GM21367 (cell line): ENCODE measurements around the gene TFDP3.

ENCODE experiments used
- ATAC-seq: cut with Tn5 transposase; IDR thresholded peaks from one replicate; pipeline ENCODE4 v1.9.1; 2021; ENCODE audit not compliant: unreplicated experiment

TFDP3 gene, protein sequence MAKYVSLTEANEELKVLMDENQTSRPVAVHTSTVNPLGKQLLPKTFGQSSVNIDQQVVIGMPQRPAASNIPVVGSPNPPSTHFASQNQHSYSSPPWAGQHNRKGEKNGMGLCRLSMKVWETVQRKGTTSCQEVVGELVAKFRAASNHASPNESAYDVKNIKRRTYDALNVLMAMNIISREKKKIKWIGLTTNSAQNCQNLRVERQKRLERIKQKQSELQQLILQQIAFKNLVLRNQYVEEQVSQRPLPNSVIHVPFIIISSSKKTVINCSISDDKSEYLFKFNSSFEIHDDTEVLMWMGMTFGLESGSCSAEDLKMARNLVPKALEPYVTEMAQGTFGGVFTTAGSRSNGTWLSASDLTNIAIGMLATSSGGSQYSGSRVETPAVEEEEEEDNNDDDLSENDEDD

GRCh38 chrX:133218329-133218728, at the start of gene TFDP3:
TSS of gene TFDP3 (minus strand) at chrX:133218354. CDS start at chrX:133218259, 95 bp downstream.
- ATAC-seq: no peak

GRCh38 chrX:133267621-133268020, 49.5 kb upstream of the TFDP3 start:
- no peak for ATAC-seq

DNA sequence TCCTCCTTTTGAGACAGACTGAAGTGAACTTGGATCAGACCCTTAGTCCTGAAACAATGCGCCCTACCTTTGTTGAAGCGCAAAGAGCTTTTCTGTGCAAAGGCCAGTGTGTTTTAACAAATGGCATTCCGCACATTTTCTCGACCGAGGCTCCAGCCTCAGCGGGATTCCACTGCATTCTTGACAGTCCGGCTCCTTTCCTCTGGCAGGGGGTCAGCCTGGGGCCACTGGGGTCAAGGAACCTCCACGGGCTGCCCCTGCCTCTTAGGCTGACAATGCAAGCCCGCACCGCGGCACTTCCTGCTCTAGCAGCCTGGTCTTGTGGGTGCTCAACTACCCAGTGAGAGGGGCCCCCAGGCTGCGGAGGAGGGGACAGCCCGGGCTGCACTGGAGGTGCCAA, 47.2 kb upstream of the TFDP3 start:
- ATAC-seq: no peak

GRCh38 chrX:133258481-133258880, 40.3 kb upstream of the TFDP3 start:
- no peak for ATAC-seq

DNA sequence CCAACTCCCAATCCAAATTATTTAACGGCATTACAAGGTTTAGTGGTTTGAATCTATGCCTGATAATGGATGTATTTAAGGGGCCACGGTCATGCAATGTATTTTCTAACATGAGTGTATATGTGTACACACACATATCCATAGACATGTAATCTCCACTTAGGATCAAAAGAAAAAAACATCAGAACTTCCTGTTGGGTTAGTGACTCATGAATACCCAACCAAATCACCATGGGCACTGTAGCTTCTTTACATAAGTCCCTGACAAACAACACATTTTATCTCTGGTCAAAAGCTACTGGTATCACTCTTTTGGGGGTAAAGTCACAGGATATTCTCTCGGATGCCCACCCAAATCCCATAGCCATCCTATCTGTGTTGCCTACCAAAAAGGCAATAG, 36.5 kb upstream of the TFDP3 start:
- ATAC-seq: no peak

DNA sequence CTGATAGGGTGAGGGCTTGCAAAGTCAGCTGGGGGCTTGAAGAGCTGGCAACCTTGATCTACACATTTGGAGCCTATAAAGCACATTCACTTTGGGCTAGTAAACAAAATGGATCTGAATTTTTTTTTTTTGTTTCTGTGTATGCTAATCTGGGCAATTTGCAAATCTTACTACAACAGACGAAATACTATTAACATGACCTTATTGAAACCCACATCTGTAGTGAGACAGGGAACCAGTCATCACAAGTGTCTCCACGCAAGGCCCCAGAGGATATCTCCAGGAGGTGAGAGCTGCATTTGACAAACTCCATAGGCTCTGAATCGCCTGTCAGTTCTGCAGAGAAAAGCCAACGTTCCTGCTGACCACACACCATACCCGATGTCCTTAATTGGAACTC, 33.0 kb upstream of the TFDP3 start:
- no peak for ATAC-seq

DNA sequence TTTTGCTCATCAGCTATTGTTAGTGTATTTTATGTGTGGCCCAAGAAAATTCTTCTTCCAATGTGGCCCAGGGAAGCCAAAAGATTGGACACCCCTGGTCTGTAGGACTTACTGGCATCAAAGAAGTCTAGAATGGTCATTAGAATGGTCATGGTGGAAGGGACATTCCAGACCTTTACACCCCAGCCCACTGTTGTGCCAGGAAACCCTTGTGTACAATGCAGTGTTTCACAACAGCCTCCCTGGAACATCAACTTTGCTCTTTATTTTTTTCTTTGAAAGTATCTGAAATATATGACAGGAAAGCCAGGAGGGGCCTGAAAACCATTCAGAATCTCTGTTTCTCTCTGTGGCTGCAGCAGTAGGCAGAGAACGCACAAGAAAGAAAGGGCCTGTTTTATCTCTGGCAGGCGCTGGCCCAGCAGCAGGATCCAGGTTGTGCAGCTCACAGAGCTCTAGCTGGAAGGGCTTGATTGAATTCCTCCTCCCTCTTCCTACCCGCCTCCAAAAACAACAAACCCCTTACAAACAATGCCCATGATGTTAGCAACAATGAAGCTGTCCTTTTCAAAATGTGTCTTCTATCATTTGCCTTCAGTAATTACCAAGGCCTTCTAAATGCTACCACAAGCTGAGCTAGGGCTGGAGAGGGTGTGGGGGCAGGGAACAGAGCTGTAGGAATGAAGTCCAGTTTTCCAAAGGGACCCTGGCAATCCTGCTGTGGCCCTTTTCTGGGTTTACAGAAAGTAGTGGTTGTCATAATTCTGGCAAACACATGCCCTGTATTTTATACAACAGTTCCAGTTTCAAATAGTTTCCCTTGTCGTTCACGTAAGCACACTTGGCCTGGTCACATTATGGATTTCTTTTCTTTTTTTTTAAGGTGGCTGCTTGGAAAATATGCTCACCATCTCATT, 32.3 kb upstream of the TFDP3 start:
- ATAC-seq: no peak

DNA sequence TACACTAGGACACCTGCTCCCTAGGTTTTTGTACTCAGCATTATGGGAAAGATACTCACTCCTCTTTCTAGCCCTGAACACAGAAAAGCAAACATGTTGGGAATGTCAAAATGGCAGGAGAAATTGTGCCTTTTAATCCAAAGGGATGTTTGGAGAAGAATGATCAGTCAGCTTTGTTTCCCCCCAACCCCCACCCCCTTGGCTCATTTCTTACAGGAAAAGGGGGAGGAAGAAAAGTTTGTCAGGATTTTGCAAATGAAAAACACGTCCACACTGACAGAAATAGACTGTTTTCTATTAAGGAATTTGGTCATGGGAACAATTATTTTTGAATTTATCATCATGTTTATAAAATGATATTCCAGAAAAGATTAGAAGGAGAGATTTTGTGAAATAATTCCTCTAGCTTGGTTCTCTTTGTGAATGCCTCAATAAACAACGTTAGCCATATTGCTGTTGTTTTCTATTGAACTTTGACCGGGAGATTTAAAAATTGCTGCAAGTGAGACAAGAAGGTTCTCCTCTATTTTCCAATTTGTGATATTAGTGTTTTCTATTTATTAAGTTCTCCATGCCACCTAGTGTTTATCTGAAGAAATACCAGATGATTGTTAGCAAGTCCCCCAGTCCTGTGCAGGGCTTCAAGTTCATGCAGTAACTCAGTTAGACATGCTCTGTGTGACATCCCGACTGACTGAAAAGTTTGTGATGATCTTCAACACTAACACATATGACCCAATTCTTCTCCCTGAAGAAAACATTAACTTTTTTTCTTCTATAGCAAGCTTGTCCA, 31.3 kb upstream of the TFDP3 start:
- ATAC-seq: no peak

DNA sequence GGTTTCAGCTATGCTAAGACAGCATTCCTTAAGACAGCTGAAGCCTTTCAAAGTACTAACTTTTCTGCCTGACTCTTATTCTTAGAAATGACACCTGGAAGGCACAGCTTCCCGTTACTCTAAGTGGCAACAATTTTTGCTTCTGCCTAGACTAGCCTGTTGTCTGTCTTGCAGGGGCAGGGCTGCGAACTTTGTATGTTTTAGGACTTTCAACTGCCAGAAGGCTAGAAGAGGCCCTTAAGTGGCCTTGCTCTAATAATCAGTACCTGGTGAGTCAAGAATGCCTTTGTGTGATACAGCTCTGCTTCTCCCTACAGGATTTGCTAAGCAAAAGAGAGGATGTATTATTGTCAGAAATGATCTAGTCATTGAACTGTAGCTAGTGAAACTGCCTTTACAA, 30.0 kb upstream of the TFDP3 start:
- no peak for ATAC-seq

DNA sequence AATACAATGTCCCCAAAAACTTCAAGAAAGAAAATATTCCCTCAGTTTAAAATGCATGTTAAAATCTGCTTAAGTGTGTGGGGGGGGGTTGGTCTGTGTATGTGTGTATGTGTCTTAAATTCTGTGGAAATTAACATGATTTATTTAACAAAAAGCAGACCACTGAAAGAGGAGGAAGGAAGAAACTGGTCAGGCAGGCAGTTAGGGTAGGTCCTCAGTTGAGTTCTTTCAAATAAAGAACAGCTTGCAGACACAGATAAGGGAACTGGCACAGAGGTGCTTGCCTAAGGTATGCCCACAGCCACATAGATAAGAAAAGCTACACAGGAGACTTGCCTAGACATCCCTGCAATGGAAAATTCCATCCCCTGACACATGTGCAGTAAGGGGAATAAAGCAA, 28.8 kb upstream of the TFDP3 start:
- no peak for ATAC-seq

GRCh38 chrX:133235830-133236229, 17.7 kb upstream of the TFDP3 start:
- no peak for ATAC-seq

DNA sequence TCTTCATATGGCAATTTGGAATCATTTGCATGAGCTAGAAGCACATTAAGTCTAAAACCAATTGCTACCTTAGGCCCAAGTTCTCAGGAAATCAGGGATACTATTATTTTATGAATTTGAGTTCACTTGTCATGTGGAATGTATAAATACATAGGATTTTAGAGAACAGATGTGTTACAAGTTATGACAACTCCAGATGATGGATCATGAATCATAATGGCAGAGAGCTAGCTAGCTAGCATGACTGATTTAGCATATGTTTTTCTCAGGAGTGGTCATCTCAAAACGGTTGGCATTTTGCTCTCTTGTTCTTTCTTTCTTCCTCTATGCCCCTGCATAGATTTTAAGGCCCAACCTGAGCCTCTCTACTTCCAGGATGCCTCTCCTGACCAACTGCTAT, 14.2 kb upstream of the TFDP3 start:
- no peak for ATAC-seq

GRCh38 chrX:133229361-133229760, 11.2 kb upstream of the TFDP3 start:
- no peak for ATAC-seq

GRCh38 chrX:133215747-133216146, 2.4 kb downstream of the TFDP3 start:
- ATAC-seq: no peak

GRCh38 chrX:133215017-133215416, 3.1 kb downstream of the TFDP3 start:
- ATAC-seq: no peak

GRCh38 chrX:133214301-133214700, 3.9 kb downstream of the TFDP3 start:
- no peak for ATAC-seq

- no peak for ATAC-seq
These were observed 5.0 kb downstream of the TFDP3 start for GRCh38 chrX:133213117-133213516.

- no peak for ATAC-seq
These were observed 10.4 kb downstream of the TFDP3 start for GRCh38 chrX:133207751-133208150.

DNA sequence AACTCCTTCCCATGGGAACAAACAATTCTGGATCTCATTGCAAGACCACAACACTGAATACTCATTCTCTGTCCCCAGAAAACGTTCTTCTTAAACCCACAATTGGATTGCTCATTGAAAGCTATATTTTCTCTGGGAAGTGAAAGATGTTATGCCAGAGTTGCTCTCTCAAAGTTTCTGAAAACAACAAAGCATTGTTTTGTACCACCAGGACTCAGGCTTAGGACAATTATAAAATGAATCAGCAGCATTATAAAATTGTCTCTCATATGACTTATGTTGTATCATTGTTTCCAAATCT, 26.5 kb downstream of the TFDP3 start:
- no peak for ATAC-seq

GRCh38 chrX:133190877-133191738, 27.0 kb downstream of the TFDP3 start:
- ATAC-seq: no peak

GRCh38 chrX:133189195-133189594, 29.0 kb downstream of the TFDP3 start:
- ATAC-seq: no peak
